Urothelium cell line (cell line): ENCODE results near the gene CCN5.
A peak's percentile ranks its signal among the peaks of the same experiment; 100 is the strongest.
"Not testable (repeated sequence)": the region's sequence is repeated elsewhere in the genome, so short reads cannot be mapped to it uniquely, and the experiment has no call there.

Experiments
- DNase-seq: peaks from one replicate; pipeline ENCODE4 v3.0.0; 2011; ENCODE audit warnings: low spot score, mixed read lengths
- FAIRE-seq: peaks from 2 replicates; lab custom pipeline; 2011; peaks lifted over from hg19 to GRCh38; lab: Jason Lieb, UNC

The CCN5 gene

GRCh38 chr20:44694159-44694558 lies 21.0 kb upstream of the CCN5 start:
- FAIRE-seq (no peak), DNase-seq (no peak)

GRCh38 chr20:44695295-44695673 lies 19.9 kb upstream of the CCN5 start:
- DNase-seq (no peak), FAIRE-seq (no peak)

DNA sequence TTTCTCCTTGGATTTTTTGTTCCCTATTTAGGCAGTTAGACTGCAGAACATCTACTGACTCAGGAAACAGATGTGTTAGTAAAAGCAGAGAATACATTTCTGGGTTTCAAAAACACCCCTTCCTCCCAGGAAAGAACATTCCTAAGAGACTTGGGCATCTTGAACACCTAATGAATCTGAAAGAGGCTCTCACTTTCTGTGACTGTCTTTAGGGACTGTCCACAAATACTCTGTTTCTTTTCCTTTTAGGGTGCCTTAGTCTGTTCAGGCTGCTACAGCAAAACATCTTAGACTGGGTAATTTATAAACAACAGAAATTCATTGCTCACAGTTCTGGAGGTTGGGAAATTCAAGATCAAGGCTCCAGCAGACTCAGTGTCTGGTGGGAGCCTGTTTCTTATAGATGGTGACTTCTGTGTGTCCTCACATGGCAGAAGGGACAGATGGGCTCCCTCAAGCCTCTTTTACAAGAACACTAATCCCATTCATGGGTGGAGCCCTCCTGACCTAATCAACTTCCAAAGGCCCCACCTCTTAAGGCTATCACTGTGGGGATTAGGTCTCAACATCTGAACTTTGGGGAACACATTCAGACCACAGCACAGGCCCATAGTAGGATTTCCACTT lies 19.4 kb upstream of the CCN5 start:
- FAIRE-seq (no peak), DNase-seq (no peak)

GRCh38 chr20:44696315-44696714 lies 18.9 kb upstream of the CCN5 start:
- no peak for DNase-seq
- FAIRE-seq = no peak

DNA sequence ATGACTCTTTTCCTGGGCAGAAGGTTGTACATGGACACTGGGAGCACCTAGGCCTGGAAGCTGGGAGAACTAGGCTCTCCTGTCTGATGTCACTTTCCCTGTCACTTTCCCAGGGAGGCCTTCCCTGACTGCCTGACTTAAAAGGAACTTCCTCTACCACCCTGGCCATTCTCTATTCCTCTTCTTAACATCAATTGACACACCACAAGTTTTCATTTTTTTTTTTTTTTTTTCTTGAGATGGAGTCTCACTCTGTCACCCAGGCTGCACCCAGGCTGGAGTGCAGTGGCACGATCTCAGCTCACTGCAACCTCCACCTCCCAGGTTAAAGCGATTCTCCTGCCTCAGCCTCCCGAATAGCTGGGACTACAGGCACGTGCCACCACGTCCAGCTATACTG lies 18.1 kb upstream of the CCN5 start:
- not testable (repeated sequence) for DNase-seq, FAIRE-seq

GRCh38 chr20:44698351-44698750 lies 16.8 kb upstream of the CCN5 start:
- FAIRE-seq (no peak), DNase-seq (no peak)

DNA sequence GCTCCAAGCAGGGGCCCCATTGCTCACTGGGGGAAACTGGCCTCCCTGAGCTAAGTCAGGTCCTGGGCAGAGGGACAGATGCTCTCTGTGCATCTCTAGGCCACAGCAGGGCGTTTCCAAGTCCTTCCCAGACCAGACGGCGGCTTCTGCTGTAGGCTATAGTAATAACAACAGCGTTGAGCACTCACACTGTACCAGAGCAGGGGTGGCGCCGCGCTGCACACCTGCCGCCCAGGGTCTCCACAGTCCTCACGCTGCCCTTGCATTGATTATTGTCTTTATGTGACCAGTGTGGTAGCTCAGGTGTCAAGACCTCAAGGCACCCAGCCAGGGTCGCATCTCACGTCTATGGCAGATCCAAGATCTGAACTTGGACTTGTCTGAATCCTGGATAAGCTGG lies 14.9 kb upstream of the CCN5 start:
- FAIRE-seq (no peak), DNase-seq (no peak)

GRCh38 chr20:44701118-44701857 lies 13.9 kb upstream of the CCN5 start:
- DNase-seq (no peak), FAIRE-seq (no peak)

- FAIRE-seq = no peak
- no peak for DNase-seq
Measured at GRCh38 chr20:44701858-44702256, 13.3 kb upstream of the CCN5 start.

GRCh38 chr20:44702776-44703175 lies 12.4 kb upstream of the CCN5 start:
- DNase-seq (peak; percentile 68), FAIRE-seq (no peak)

GRCh38 chr20:44703183-44703925 lies 11.8 kb upstream of the CCN5 start:
- FAIRE-seq (no peak), DNase-seq (no peak)

GRCh38 chr20:44703956-44704488 lies 11.1 kb upstream of the CCN5 start:
- DNase-seq = no peak
- no peak for FAIRE-seq

DNA sequence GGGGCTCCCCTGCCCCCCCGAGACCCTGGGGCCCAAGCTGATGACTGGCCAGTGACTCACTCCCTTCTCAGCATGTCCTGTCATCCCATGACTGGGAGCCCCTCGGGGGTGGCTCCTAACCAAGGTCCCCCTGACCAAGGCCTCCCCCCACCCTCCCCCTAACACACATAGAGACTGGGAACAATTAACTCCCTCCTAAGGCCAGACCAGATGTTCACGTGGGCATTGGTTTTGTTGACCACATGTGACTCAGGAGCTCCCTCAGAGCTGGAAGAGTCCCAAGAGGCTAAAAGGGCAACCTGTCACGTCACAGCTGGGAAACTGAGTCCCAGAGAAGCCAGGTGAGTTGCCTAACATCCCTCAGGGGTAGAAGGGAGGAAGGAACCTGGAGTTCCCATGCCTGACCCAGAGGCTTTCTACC lies 10.6 kb upstream of the CCN5 start:
- no peak for DNase-seq

GRCh38 chr20:44705364-44706094 lies 9.6 kb upstream of the CCN5 start:
- peak; percentile 27 for FAIRE-seq
- no peak for DNase-seq

More for the DNA sequence above, 10.6 kb upstream of the CCN5 start:
- no peak for FAIRE-seq

- FAIRE-seq (no peak), DNase-seq (no peak)
Measured at GRCh38 chr20:44706301-44707017, 8.7 kb upstream of the CCN5 start.

GRCh38 chr20:44707018-44707579 lies 8.1 kb upstream of the CCN5 start:
- FAIRE-seq (no peak), DNase-seq (no peak)

DNA sequence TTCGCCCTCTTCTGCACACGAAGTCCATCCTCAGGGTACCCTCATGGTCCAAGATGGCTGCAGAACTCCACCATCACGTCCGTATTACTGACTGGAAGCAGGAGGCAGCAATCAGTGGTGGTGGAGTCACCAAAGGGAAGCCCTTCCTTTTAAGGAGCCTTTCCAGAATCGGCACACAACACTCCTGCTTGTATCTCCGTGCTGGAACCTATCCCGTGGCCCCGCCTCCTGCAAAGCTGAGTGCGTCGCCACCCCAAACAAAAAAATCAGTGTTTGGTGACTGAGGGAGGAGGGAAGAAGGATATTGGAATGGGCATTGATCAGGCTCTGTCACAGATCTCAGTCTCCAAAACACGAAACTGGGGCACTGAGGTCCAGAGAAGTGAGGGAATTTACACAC lies 5.8 kb upstream of the CCN5 start:
- no peak for DNase-seq
- FAIRE-seq = no peak

- no peak for DNase-seq
- no peak for FAIRE-seq
Measured at GRCh38 chr20:44709797-44710196, 5.4 kb upstream of the CCN5 start.

GRCh38 chr20:44711237-44711636 lies 3.9 kb upstream of the CCN5 start:
- FAIRE-seq (no peak), DNase-seq (no peak)

DNA sequence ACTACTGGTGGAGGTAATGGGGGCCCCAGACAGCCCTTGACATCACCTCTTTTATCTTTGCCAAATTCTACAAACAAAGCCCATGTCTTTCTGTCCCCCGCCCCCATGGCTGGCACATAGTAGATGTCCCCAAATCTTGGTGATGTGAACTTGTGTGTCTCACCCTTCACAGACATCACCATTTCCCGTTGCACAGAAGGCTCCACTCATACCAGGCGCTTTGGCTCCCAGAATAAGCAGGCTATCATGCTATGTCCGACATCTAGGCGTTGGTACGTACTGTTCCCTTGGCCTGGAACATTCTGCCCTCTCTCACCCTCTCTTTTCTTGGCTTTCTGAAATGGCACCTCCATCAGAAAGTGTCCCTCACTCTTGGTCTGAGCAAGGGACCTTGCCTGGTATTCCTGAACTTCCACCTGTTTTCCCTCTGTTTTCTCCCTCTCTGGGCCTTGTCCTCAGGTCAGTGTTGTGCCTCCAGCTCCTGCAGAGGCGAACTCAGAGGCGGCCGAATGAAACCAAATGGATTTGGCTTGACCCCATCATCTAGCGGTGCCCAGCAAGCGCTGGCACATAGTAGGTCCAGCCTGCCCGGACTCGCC lies 968 bp upstream of the CCN5 start:
- no peak for DNase-seq
- FAIRE-seq = no peak
